ENCODE data around the gene KIAA0930.

GRCh38 chr22:45210174-45210573, 30.5 kb downstream of the KIAA0930 start:
- TF ChIP-seq SMC3 (IDR thresholded peaks at IDR 0.05; ENCODE audit: low read depth, low read length) = no peak
- TF ChIP-seq CTCF (conservative IDR thresholded peaks at IDR 0.05; ENCODE audit: low read depth, low read length) = no peak
- no peak for TF ChIP-seq MAZ (IDR thresholded peaks at IDR 0.05; ENCODE audit: borderline replicate concordance, low read depth, low read length)
- TF ChIP-seq POLR2A (IDR thresholded peaks at IDR 0.05; ENCODE audit: low read depth, low read length) = no peak; the same call in 1 of the 2 replicates
- TF ChIP-seq MAFK (IDR thresholded peaks at IDR 0.05; ENCODE audit: low read depth, low read length) = no peak
- TF ChIP-seq CEBPB (IDR thresholded peaks at IDR 0.05; ENCODE audit: low read depth, low read length) = no peak
- no peak for TF ChIP-seq FOS (IDR thresholded peaks at IDR 0.05; ENCODE audit: low read depth, low read length)
- no peak for TF ChIP-seq RAD21 (IDR thresholded peaks at IDR 0.05; ENCODE audit: low read length)
- TF ChIP-seq CHD1 (IDR thresholded peaks at IDR 0.05; ENCODE audit: low read depth, low read length) = no peak
- no peak for TF ChIP-seq BHLHE40 (IDR thresholded peaks at IDR 0.05; ENCODE audit: low read depth, low read length)
- TF ChIP-seq MXI1 (IDR thresholded peaks at IDR 0.05; ENCODE audit: borderline replicate concordance, low read depth, low read length) = no peak
- TF ChIP-seq NFE2L2 (IDR thresholded peaks at IDR 0.05; ENCODE audit: low read depth, low read length) = no peak
- TF ChIP-seq RFX5 (IDR thresholded peaks at IDR 0.05; ENCODE audit: low read depth, low read length) = no peak
- no peak for TF ChIP-seq RCOR1 (IDR thresholded peaks at IDR 0.05; ENCODE audit: insufficient replicate concordance, low read length)
